MM.1S (cell line): ENCODE measurements around the gene GBF1.

Experiments used
- DNase-seq: peaks from one replicate; pipeline ENCODE4 v3.0.0-alpha.2; 2015
- H2AFZ ChIP-seq: fragments of 300-600 bp; sonication (generic); 2 replicates; pipeline ENCODE4 v1.6.0; 2016; ENCODE audit warnings: antibody characterized with exemption, low read length
- H3F3A ChIP-seq: fragments of 300-600 bp; sonication (generic); 2 replicates; pipeline ENCODE4 v1.6.1; 2016; ENCODE audit warnings: mild to moderate bottlenecking, antibody characterized with exemption, low read length, moderate library complexity, mixed read lengths; ENCODE audit not compliant: insufficient read depth
- H3K27ac ChIP-seq: fragments of 300-600 bp; sonication (generic); 2 replicates; pipeline ENCODE4 v1.5.1; 2016; ENCODE audit warnings: mild to moderate bottlenecking, low read length
- H3K27me3 ChIP-seq: fragments of 300-600 bp; sonication (generic); replicated peaks from 2 replicates; pipeline ENCODE4 v1.6.0; 2016; ENCODE audit warnings: low read length; ENCODE audit not compliant: insufficient read depth
- H3K36me3 ChIP-seq: fragments of 300-600 bp; sonication (generic); replicated peaks from 2 replicates; pipeline ENCODE4 v1.6.1; 2016; ENCODE audit warnings: mild to moderate bottlenecking, low read length, mixed read lengths; ENCODE audit not compliant: insufficient read depth
- H3K4me1 ChIP-seq: fragments of 300-600 bp; sonication (generic); 2 replicates; pipeline ENCODE4 v1.6.1; 2016; ENCODE audit warnings: low read length, mixed read lengths
- H3K4me2 ChIP-seq: fragments of 300-600 bp; sonication (generic); 2 replicates; pipeline ENCODE4 v1.6.0; 2016; ENCODE audit warnings: low read depth, low read length
- H3K4me3 ChIP-seq: fragments of 300-600 bp; sonication (generic); 2 replicates; pipeline ENCODE4 v1.5.1; 2016; ENCODE audit warnings: low read length, mixed read lengths
- H3K79me2 ChIP-seq: fragments of 300-600 bp; sonication (generic); 2 replicates; pipeline ENCODE4 v1.6.1; 2016; ENCODE audit warnings: mixed run types, low read length, mixed read lengths
- H3K9ac ChIP-seq: fragments of 300-600 bp; sonication (generic); 2 replicates; pipeline ENCODE4 v1.6.1; 2016; ENCODE audit warnings: low read length, mixed read lengths
- H3K9me2 ChIP-seq: fragments of 300-600 bp; sonication (generic); replicated peaks from 2 replicates; pipeline ENCODE4 v1.6.1; 2016; ENCODE audit warnings: mild to moderate bottlenecking, low read length, mixed read lengths; ENCODE audit not compliant: insufficient read depth
- H3K9me3 ChIP-seq: fragments of 300-600 bp; sonication (generic); replicated peaks from 2 replicates; pipeline ENCODE4 v1.6.1; 2016; ENCODE audit warnings: mild to moderate bottlenecking, low read length, mixed read lengths; ENCODE audit not compliant: insufficient read depth
- H4K20me1 ChIP-seq: fragments of 300-600 bp; sonication (generic); 2 replicates; pipeline ENCODE4 v1.6.1; 2016; ENCODE audit warnings: mild to moderate bottlenecking, low read length, moderate library complexity, mixed read lengths; ENCODE audit not compliant: insufficient read depth
- CTCF ChIP-seq: fragments of 300-600 bp; sonication (generic); IDR thresholded peaks from 2 replicates; pipeline ENCODE4 v1.5.1; 2016; ENCODE audit warnings: antibody characterized with exemption, low read length, mixed read lengths
- EZH2 ChIP-seq: fragments of 300-600 bp; sonication (generic); optimal IDR thresholded peaks from 2 replicates; pipeline ENCODE3; 2017; ENCODE audit warnings: low read depth, mild to moderate bottlenecking, antibody characterized with exemption, low read length, mixed read lengths
- EZH2phosphoT487 ChIP-seq: fragments of 300-600 bp; sonication (generic); IDR thresholded peaks from 2 replicates; pipeline ENCODE4 v1.6.1; 2018; ENCODE audit warnings: antibody characterized with exemption, low read length

The GBF1 gene

GRCh38 chr10:102431452-102432124 is 186.3 kb downstream of the GBF1 start:
- H3K9me2 ChIP-seq: no peaks in the 10 kb centered on the region
- no peaks in the 10 kb centered on the region for H3K36me3 ChIP-seq
- H3K4me2 ChIP-seq: peak overlapping the region; percentile 79
- peak; percentile 24 for DNase-seq
- H3K79me2 ChIP-seq: peaks cover 16% of the 10 kb centered on the region
- no peaks in the 10 kb centered on the region for H4K20me1 ChIP-seq
- H3K9ac ChIP-seq: peak overlapping the region; percentile 86
- peaks cover 10% of the 10 kb centered on the region; the same call in 1 of the 2 replicates for H3F3A ChIP-seq
- no peak for TF ChIP-seq EZH2phosphoT487
- no peak for TF ChIP-seq EZH2
- TF ChIP-seq CTCF: no peak
- H3K9me3 ChIP-seq: no peaks in the 10 kb centered on the region
- peaks cover 19% of the 10 kb centered on the region for H3K27me3 ChIP-seq
- peak overlapping the region; percentile 93 for H2AFZ ChIP-seq
- peak overlapping the region; percentile 97 for H3K4me3 ChIP-seq
- H3K4me1 ChIP-seq: peaks cover 11% of the 10 kb centered on the region; the same call in 1 of the 2 replicates
- H3K27ac ChIP-seq: peak overlapping the region; percentile 15; the same call in 1 of the 2 replicates
